Urinary bladder (tissue), 4 donors: Measurements from ENCODE around the gene RRP1. TPM values are rescaled to one million over a fixed set of nuclear protein-coding genes. Genes with fewer than 3 reads are reported as not detected.
"Not testable (repeated sequence)": the region's sequence is repeated elsewhere in the genome, so short reads cannot be mapped to it uniquely, and the experiment has no call there.

Experiments
- DNase-seq: peaks from one replicate; pipeline ENCODE4 v3.0.0-alpha.2; 2015; ENCODE audit errors: extremely low spot score
- H3K27ac ChIP-seq: one replicate; pipeline ENCODE4 v1.5.1; 2013; ENCODE audit warnings: low read depth, mild to moderate bottlenecking, moderate library complexity
- H3K36me3 ChIP-seq: one replicate; pipeline ENCODE4 v1.6.1; 2013; ENCODE audit warnings: mild to moderate bottlenecking, moderate library complexity; ENCODE audit not compliant: insufficient read depth
- H3K4me1 ChIP-seq: one replicate; pipeline ENCODE4 v1.6.1; 2013; ENCODE audit warnings: mild to moderate bottlenecking, moderate library complexity; ENCODE audit not compliant: insufficient read depth
- H3K4me3 ChIP-seq: one replicate; pipeline ENCODE4 v1.5.1; 2013; ENCODE audit warnings: low read depth, low read length
- WGBS: extraction: QIAGEN DNeasy Blood & Tissue Kit; methylation state at CpG from one replicate; pipeline ENCODE4 v1.1.7; 2013; 5-methylcytosine and 5-hydroxymethylcytosine counted together
- polyA plus RNA-seq: library from polyadenylated mRNA; stranded (reverse); fragments of 200-250 nt; gene quantifications from one replicate; pipeline ENCODE4 v1.2.3, GENCODE V29; 2013
- total RNA-seq: library from RNA; depleted of rRNA; stranded (reverse); fragments of >200 nt; gene quantifications from one replicate; pipeline ENCODE4 v1.2.3, GENCODE V29; 2014
- donor health status: healthy with polysubstance abuse.
- donor health status: healthy.

RRP1 gene
- total and polyA plus RNA-seq, 2 donors: 11.6 to 12.3 TPM

DNA sequence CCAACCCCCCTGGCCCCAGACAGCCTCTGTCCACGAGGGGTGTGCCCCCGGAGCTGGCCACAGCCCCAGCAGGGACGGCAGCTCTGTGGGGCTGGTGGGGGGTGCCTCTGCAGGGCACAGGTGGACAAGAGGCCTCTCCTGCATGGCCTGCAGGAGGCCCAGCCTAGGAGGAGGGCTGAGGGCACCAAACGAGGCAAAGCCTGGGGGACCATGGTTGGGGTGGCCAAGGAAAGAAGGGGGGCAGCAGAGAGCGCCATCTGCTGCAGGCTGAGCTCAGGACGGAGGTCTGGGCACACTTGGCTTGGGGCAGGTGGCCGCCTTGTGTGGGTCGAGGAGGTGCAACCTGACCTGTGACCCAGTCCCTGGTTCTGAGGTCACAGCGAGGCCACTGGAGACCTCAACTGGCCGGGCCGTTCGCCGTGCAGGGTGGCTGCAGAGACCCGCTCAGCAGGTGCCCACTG lies 27.3 kb downstream of the RRP1 start:
- no peak overlapping the region for H3K27ac ChIP-seq
- H3K4me1 ChIP-seq: no peaks in the 10 kb centered on the region
- no peak overlapping the region for H3K4me3 ChIP-seq
- no peaks in the 10 kb centered on the region for H3K36me3 ChIP-seq
- 73% methylated on average over 14 of the region's 14 CpGs for whole genome bisulfite sequencing
- no peak for DNase-seq

DNA sequence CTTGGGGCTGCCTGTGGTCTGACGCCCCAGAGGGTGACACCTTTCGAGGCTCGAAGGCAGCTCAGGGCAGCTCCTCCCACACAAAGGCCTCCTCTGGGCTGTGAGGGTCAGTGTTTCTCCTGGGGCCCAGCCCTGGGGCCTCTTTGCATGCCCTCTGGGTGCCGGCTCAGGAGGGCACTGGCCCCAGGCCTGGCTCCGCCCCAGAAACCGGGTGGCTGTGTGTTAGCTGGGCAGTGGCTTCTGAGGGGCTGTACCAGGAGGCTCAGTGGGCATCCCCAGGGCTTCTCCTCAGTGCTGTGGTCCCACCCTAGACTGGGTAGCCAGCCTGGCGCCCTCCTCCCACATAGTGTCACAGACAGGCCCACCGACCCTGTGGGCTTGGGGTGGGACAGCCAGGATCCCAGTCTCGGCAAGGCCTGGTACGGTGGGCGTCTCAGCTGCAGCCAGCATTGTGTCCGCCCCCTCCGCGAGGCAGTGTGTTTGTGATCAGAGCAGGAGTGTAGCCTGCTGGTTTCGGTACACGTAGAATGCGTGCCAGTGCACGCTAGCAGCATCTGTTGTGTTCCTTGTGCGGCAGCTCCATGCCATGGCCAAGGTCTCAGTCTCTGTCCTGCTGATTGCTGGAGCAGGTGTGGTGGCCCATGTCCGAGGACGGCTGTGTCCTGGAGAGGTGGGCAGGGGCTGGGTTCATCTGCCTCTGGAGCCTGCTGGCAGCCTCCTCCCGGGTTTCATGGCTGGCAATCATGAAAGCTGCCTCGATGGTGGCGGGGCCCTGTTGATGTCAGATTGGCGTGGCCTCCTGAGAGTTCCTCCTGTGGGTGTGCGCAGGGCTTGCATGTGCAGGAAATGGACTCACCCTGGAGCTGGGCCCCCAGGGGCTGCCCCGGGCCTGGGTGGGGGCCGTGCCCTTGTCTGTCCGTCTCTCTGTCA lies 28.0 kb downstream of the RRP1 start:
- no peak for DNase-seq
- Histone ChIP-seq H3K4me1 (no peaks in the 10 kb centered on the region), H3K4me3 (no peak overlapping the region), H3K36me3 (no peaks in the 10 kb centered on the region), H3K27ac (no peak overlapping the region)
- 87% methylated on average over 29 of the region's 29 CpGs for WGBS

DNA sequence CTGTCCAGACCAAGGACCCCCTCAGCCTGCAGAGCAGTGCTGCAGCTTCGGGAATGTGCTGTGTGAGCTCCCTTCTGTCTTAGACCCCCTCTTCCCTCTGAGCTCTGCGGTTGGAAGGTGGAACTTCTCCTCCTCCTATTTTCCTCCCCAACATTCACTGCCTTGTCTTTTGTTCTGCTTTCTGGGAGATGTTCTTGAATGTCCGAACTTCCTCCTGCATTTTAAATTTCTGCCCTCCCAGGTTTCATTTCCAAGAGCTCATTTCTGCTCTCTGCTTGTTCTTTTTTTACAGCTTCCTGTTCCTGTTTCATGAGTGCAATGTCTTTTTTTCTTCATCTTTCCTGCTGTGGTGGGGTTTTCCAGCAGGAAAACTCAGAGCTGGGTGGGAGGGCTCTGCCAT lies 29.3 kb downstream of the RRP1 start:
- WGBS: 83% methylated on average over 3 of the region's 3 CpGs
- H3K4me3 ChIP-seq: no peak overlapping the region
- no peaks in the 10 kb centered on the region for H3K36me3 ChIP-seq

DNA sequence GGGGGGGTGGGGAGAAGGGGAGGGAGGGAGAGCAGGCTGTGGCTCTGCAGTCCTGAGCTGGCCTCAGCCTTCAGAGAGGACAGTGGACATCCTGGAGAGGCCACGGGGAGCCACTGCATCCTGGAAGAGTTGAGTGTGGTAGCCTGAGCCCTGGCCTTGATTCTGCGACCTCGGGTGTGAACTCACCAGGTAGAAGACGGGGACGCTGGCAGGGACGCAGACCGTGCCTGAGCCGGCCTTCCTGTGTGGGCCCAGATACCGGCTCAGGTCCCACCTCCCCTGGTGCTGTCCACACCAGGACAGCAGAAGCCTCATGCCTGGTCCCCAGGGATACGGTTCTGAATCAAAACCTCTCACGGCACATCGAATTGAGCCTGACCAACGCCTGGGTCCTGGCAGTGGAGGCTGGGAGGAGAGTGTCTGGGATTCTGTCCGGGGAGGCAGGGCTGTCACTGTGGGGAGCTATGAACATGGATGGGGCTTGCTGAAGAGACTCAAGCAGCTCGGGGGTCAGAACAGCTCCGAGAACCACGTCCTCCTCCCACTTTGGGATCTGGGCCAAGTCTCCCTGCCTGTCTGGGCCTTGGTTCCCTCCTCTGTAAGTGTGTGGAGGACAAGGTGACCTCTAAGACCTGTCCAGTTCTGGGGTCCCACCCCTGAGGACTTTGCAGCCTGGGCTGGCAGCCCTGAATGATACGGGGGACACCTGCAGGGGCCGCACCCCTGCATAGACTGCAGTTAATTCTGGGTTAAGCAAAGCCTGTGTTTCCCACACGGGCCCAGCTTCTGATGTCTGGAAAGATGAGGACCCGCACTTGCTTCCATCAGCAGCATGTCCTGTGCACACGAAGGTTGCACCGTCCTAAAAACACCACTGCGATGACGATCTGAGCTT lies 30.4 kb downstream of the RRP1 start:
- no peak overlapping the region for H3K27ac ChIP-seq
- H3K4me1 ChIP-seq: no peaks in the 10 kb centered on the region
- 90% methylated on average over 25 of the region's 25 CpGs for WGBS
- no peaks in the 10 kb centered on the region for H3K36me3 ChIP-seq
- H3K4me3 ChIP-seq: no peak overlapping the region
- DNase-seq: no peak

More for the DNA sequence above, 29.3 kb downstream of the RRP1 start:
- no peaks in the 10 kb centered on the region for H3K4me1 ChIP-seq
- no peak overlapping the region for H3K27ac ChIP-seq
- DNase-seq: no peak

DNA sequence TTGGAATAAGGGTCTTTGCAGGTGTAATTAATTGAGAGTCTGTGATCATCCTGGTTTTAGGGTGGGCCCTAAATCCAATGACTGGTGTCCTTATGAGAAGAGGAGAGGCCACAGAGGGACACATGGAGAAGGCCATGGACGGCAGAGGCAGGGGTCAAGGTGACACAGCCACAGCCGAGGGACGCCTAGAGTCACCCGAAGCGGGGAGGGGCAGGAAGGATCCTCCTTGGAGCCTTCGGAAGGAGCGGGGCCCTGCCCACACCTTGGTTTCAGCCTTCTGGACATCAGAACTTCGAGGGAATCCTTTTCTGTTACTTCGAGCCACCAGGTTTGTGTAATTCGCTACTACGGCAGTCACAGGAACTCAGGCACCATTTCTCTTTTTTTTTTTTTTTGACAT lies 31.1 kb downstream of the RRP1 start:
- no peaks in the 10 kb centered on the region for H3K4me1 ChIP-seq
- WGBS: 94% methylated on average over 11 of the region's 11 CpGs
- H3K4me3 ChIP-seq: no peak overlapping the region
- H3K36me3 ChIP-seq: no peaks in the 10 kb centered on the region
- no peak overlapping the region for H3K27ac ChIP-seq
- no peak for DNase-seq

DNA sequence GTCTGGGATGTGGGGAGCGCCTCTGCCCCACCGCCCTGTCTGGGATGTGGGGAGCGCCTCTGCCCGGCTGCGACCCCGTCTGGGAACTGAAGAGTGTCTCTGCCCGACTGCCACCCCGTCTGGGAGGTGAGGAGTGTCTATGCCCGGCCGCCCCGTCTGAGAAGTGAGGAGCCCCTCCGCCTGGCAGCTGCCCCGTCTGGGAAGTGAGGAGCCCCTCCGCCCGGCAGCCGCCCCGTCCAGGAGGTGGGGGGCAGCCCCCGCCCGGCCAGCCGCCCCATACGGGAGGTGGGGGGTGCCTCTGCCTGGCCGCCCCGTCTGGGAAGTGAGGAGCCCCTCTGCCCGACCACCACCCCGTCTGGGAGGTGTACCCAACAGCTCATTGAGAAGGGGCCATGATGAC lies 32.8 kb downstream of the RRP1 start:
- H3K4me1 ChIP-seq, H3K36me3 ChIP-seq, H3K4me3 ChIP-seq, DNase-seq, H3K27ac ChIP-seq: not testable (repeated sequence)
- 93% methylated on average over 25 of the region's 25 CpGs for WGBS

DNA sequence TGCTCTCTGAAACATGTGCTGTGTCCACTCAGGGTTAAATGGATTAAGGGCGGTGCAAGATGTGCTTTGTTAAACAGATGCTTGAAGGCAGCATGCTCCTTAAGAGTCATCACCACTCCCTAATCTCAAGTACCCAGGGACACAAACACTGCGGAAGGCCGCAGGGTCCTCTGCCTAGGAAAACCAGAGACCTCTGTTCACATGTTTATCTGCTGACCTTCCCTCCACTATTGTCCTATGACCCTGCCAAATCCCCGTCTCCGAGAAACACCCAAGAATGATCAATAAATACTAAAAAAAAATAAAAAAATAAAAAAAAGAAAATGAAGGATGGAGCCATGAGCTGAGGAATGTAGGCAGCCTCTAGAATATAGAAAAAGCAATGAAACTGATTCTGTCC lies 33.4 kb downstream of the RRP1 start:
- H3K27ac ChIP-seq, H3K4me1 ChIP-seq, H3K4me3 ChIP-seq, DNase-seq, H3K36me3 ChIP-seq: not testable (repeated sequence)
- 89% methylated on average over 2 of the region's 5 CpGs for WGBS

DNA sequence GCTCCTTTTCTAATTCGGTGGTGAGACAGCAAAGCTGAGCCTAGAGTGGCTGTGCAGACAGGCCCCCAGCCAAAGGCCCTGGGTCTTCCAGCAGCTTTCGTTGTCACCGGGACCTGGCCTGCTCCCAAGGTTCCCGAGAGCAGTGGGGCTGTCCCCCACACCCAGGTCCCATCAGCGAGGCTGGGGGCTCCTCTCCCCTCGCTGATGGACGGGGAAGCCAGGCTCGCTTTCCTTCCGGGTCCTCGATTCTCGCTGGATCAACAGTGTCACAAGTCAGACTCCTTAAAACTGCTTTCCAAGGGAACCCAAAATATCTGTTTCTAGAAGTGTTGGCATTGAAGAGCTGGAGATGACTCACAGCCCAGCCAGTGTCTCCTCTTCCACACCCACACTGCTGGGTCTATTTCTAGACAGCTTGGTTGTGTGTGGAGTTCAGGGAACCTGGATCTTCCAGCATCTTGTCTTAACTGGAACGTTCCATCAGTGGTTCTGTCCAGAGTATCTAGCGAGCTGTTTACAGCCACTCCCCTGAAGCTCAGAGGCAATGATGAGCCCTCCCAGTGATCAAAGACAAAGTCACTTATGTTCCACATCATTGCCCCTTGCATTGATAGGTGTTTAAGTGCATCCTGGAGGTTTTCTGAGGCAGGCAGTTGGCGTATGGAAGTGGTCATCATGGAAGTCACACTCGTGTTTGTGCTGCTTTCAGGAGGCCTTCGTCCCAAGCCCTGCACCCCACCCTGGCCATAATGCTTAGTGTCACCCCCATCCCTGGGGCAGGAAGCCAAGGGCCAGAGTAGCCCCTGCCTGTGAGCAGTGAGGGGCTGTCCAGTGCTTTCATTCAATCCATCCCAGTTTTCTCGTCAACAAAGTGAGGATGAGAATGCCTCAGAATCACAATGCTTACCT lies 35.2 kb downstream of the RRP1 start:
- Histone ChIP-seq H3K27ac (no peak overlapping the region), H3K36me3 (no peaks in the 10 kb centered on the region), H3K4me3 (no peak overlapping the region), H3K4me1 (no peaks in the 10 kb centered on the region)
- DNase-seq: no peak
- 73% methylated on average over 17 of the region's 17 CpGs for WGBS

DNA sequence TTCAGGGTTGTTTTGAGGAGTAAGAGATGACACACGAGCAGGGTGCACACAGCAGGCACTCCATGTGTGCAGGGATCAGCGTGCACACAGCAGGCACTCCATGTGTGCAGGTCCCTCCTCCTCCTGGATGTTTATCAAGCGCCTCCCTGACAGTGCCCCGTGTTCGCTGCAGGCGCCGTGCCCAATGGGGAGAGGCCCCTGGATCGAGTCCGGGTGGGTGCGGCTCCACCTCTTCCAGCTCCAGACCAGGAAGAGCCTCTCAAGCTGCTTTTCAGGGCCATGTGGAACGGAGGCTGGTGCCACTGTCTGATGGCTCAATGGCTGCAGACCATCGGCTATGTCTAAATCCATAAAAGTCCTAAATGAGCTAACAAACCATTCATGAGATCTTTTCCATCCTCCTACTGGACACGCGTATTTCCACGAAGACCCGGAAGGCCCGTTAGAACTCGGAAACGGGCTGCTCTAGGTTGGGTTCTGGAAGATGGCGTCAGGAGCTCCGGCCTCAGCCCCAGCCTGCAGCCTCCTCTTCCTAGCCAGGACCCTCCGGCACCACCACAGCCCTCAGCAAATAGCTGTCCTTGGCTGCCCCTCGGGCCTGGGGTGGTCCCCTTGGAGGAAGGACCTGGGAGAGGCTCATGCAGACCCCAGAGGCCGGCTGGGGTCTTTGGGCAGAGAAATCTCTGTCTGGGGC lies 36.0 kb downstream of the RRP1 start:
- WGBS: 85% methylated on average over 24 of the region's 24 CpGs
- Histone ChIP-seq H3K4me3 (no peak overlapping the region), H3K27ac (no peak overlapping the region), H3K4me1 (no peaks in the 10 kb centered on the region), H3K36me3 (no peaks in the 10 kb centered on the region)
- DNase-seq: no peak

DNA sequence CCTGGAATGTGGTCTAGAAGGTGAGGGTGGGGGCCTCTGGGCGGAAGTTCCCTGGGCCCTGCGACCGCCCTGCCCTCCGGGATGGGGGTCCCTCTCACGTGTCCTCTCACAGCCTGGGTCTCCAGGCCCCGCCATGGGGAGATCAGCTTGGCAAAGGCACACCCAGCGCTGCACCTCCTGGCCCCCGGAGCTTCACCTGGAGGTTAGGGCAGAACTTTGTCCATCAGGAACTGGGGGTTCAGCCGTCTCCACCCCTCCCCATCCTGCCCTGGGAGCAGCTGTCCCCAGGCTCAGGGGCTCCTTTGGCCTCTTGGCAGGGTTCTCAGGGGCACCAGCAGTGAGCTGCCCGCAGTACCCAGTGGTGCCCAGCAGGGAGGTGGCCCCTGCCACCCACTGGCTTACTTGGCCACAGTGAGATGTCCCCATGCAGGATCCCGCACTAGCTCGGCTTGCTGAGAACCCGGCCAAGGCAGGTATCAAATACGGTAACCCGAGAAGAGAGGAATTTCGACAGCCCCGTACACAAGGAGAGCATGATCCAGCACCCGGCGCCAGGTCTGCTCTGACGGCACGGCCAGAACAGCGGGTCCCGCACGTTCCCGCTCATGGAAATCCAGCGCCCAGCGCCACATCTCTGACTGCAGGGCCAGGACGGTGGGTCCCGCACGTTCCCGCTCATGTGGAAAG lies 36.7 kb downstream of the RRP1 start:
- Histone ChIP-seq H3K36me3 (no peaks in the 10 kb centered on the region), H3K4me3 (no peak overlapping the region), H3K27ac (no peak overlapping the region), H3K4me1 (no peaks in the 10 kb centered on the region)
- 58% methylated on average over 31 of the region's 31 CpGs for WGBS
- no peak for DNase-seq

DNA sequence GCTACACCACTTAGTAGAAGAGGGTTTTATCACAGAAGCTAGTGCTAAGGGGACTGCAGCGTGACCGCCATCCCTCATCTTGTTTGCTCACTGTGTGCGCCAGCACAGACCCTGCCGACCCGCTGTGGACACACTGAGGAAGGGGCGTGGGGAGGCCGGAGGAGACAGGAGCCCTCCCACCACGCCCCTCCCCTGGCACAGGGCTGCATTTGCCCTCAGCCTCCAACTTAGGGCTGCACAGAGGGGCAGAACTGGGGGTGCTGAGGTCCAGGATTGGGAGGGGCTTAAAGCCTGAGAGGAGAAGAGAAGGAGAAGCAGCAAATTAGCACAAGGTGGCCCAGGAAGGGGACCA lies 37.2 kb downstream of the RRP1 start:
- 71% methylated on average over 8 of the region's 8 CpGs for WGBS

DNA sequence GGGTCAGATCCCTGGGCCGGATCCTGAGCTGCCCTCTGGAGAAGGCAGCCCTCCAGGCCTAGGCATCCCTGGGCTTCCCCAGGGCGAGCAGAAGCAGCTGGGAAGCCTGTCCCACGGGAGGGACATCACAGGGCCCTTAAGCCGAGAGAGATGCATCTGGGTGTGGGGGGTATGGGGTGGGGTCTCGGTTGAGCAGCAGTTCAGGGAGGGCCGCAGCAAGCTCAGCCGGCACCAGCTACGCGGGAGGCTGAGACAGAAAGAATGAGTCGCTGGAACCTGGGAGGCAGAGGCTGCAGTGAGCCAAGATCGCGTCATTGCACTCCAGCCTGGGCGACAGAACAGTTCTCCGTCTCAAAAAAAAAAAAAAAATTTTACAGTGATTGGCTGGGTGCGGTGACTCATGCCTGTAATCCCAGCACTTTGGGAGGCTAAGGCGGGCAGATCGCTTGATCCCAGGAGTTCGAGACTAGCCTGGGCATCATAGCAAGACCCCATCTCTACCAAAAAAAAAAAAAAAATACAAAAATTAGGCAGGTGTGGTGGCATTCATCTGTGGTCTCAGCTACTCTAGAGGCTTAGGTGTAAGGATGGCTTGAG lies 37.7 kb downstream of the RRP1 start:
- Histone ChIP-seq H3K4me1 (no peaks in the 10 kb centered on the region), H3K36me3 (no peaks in the 10 kb centered on the region), H3K4me3 (no peak overlapping the region), H3K27ac (peak overlapping the region; percentile 43)
- WGBS: 38% methylated on average over 18 of the region's 18 CpGs
- no peak for DNase-seq

More for the DNA sequence above, 37.2 kb downstream of the RRP1 start:
- no peak overlapping the region for H3K27ac ChIP-seq
- no peaks in the 10 kb centered on the region for H3K4me1 ChIP-seq
- no peak overlapping the region for H3K4me3 ChIP-seq
- H3K36me3 ChIP-seq: no peaks in the 10 kb centered on the region
- no peak for DNase-seq
